A549 (cell line): ENCODE data around the gene DNM3.

Source experiments
- CBX8 ChIP-seq: fragments of 200-600 bp; sonication (generic); IDR thresholded peaks from 2 replicates; pipeline ENCODE4 v1.6.1; 2016
- EP300 ChIP-seq, 2 experiments: fragments of >200 bp; sonication (Bioruptor Twin); formaldehyde crosslinking; IDR thresholded peaks; 2 replicates in 1 of 2; 3 replicates in 1 of 2; pipeline ENCODE4 v1.6.1; 2016 to 2017
- KDM1A ChIP-seq: fragments of 200-600 bp; sonication (generic); IDR thresholded peaks from 2 replicates; pipeline ENCODE4 v1.6.1; 2016; ENCODE audit warnings: low read depth, mild to moderate bottlenecking
- MAFK ChIP-seq: fragments of 450-650 bp; IDR thresholded peaks from 2 replicates; pipeline ENCODE4 v1.6.1; 2014; ENCODE audit not compliant: partially characterized antibody
- SMC3 ChIP-seq: fragments of >200 bp; sonication (Bioruptor Twin); formaldehyde crosslinking; IDR thresholded peaks from 3 replicates; pipeline ENCODE4 v1.6.1; 2018; ENCODE audit warnings: inconsistent platforms
- USF2 ChIP-seq: fragments of 450-650 bp; IDR thresholded peaks from 2 replicates; pipeline ENCODE4 v1.6.1; 2014; ENCODE audit warnings: antibody characterized with exemption
- TF ChIP-seq, protein P1 (sequence below): fragments of >200 bp; sonication (Bioruptor Twin); formaldehyde crosslinking; IDR thresholded peaks from 3 replicates; pipeline ENCODE4 v1.5.1; 2016

DNA sequence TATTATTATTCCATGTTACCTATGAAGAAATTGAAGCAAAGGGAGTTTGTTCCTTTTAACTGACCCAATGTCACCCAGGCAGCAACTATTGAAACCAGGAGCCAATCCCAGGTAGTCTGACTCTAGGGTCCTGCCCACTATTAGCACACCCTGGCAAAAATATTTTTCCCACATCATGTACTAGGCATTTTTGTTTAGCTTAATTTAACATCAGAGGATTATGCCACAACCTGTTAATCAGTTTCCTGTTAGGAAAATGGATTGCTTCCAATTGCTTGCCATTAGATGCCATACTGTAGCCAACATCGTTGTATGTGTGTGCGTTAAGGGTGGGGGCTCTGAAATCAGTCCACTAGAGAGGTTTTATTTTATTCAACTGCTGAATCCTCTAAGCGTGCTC is 281.1 kb downstream of the DNM3 start:
- TF ChIP-seq, protein P1, sequence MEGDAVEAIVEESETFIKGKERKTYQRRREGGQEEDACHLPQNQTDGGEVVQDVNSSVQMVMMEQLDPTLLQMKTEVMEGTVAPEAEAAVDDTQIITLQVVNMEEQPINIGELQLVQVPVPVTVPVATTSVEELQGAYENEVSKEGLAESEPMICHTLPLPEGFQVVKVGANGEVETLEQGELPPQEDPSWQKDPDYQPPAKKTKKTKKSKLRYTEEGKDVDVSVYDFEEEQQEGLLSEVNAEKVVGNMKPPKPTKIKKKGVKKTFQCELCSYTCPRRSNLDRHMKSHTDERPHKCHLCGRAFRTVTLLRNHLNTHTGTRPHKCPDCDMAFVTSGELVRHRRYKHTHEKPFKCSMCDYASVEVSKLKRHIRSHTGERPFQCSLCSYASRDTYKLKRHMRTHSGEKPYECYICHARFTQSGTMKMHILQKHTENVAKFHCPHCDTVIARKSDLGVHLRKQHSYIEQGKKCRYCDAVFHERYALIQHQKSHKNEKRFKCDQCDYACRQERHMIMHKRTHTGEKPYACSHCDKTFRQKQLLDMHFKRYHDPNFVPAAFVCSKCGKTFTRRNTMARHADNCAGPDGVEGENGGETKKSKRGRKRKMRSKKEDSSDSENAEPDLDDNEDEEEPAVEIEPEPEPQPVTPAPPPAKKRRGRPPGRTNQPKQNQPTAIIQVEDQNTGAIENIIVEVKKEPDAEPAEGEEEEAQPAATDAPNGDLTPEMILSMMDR: no peak
- no peak for TF ChIP-seq SMC3
- no peak for TF ChIP-seq MAFK
- TF ChIP-seq USF2: no peak
- TF ChIP-seq KDM1A: no peak
- no peak for TF ChIP-seq CBX8
- TF ChIP-seq EP300 (IDR thresholded peaks at IDR 0.05): no peak
